SK-N-MC (cell line): ENCODE data around the gene VWA8.

Experiments
- EZH2 ChIP-seq: fragments of 200-600 bp; sonication (generic); IDR thresholded peaks from one replicate; pipeline ENCODE4 v1.6.1; 2017; ENCODE audit warnings: antibody characterized with exemption
- FOXP2 ChIP-seq: optimal IDR thresholded peaks from 2 replicates; pipeline ENCODE3; 2011; ENCODE audit warnings: mild to moderate bottlenecking, moderate library complexity; ENCODE audit not compliant: insufficient read depth; ENCODE audit errors: extremely low read length, control extremely low read depth
- POLR2AphosphoS5 ChIP-seq: IDR thresholded peaks from 2 replicates; pipeline ENCODE4 v1.6.1; 2012; ENCODE audit warnings: mild to moderate bottlenecking, low read depth, low read length, borderline replicate concordance

DNA sequence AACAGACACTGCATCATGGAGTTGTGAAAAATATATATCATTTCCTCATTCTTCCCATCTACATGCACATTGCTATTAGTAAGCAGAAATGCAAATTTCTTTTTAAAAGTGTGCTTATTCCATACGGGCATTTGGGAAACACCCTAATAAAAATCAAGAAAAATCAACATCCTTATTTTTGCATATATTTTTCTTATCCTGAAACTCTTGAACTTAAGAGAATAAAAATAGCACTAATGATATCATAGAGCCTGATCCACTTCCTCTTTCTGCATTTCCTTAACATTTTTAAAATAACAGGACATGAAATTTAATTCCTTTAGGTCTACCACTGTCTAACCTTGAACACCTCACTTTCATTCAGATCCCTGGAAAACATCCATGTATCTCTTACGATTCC, 123.3 kb downstream of the VWA8 start:
- TF ChIP-seq POLR2AphosphoS5 (no peak), FOXP2 (no peak), EZH2 (no peak)
